Skin epidermis (tissue), 12 donors: ENCODE measurements around the gene TMEM151B.

ENCODE experiments used
- H3K27ac ChIP-seq, 21 experiments: fragments of 200-600 bp; sonication (generic) in 11 of 21; one replicate each; pipeline ENCODE4 v1.5.0; 2020; ENCODE audit warnings: mild to moderate bottlenecking in 3 of 21, inconsistent platforms in 2 of 21, moderate library complexity in 2 of 21
- H3K4me3 ChIP-seq, 7 experiments: fragments of 200-600 bp; sonication (generic) in 2 of 7; one replicate each; pipeline ENCODE4 v1.5.0; 2020; ENCODE audit warnings: inconsistent platforms in 2 of 7, mild to moderate bottlenecking in 2 of 7, moderate library complexity in 1 of 7

The TMEM151B gene

DNA sequence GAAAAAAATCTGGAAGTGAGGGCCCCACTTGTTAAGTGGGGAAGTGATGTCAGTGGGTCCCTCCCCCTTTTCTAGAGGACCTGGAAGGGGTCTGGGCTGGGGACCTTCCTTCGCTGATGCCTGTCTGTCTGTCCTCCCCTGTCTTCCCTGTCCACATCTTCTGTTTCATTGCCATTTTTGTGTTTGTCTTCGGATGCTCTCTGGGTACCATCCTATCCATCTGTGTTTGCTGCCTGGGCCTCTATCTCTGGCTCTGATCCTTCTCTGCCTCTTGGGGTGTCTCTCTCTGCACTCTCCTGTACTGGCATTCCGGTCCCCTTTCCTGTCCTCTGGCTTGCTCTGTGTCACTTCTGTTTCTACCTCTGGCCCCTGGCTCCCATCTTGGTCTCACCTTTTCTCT, 2.3 kb downstream of the TMEM151B start:
- H3K4me3 ChIP-seq = no peak overlapping the region

GRCh38 chr6:44272999-44273566, 2.8 kb downstream of the TMEM151B start:
- no peak overlapping the region for H3K4me3 ChIP-seq
- H3K27ac ChIP-seq = no peak overlapping the region

More for the DNA sequence above, 2.3 kb downstream of the TMEM151B start:
- H3K27ac ChIP-seq = no peak overlapping the region

DNA sequence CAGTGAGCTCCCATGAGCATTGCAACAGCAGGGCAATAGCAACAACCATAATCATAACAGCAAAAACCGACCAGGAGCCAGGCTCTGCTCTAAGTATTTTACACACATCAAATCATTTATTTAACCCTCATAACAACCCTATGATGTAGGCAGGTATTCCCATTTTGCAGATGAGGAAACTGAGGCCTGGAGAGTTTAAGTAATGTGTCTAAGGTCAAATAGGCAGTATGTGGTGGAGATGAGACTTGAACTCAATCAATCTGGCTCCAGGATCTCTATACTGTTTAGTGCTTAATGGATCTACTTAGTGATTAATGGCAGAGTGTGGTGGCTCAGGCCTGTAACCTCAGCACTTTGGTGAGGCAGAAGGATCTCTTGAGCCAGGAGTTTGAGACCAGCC, 3.4 kb downstream of the TMEM151B start:
- no peak overlapping the region for H3K27ac ChIP-seq
- H3K4me3 ChIP-seq = no peak overlapping the region

GRCh38 chr6:44275271-44275748, 5.1 kb downstream of the TMEM151B start:
- Histone ChIP-seq H3K27ac (no peak overlapping the region), H3K4me3 (no peak overlapping the region)

DNA sequence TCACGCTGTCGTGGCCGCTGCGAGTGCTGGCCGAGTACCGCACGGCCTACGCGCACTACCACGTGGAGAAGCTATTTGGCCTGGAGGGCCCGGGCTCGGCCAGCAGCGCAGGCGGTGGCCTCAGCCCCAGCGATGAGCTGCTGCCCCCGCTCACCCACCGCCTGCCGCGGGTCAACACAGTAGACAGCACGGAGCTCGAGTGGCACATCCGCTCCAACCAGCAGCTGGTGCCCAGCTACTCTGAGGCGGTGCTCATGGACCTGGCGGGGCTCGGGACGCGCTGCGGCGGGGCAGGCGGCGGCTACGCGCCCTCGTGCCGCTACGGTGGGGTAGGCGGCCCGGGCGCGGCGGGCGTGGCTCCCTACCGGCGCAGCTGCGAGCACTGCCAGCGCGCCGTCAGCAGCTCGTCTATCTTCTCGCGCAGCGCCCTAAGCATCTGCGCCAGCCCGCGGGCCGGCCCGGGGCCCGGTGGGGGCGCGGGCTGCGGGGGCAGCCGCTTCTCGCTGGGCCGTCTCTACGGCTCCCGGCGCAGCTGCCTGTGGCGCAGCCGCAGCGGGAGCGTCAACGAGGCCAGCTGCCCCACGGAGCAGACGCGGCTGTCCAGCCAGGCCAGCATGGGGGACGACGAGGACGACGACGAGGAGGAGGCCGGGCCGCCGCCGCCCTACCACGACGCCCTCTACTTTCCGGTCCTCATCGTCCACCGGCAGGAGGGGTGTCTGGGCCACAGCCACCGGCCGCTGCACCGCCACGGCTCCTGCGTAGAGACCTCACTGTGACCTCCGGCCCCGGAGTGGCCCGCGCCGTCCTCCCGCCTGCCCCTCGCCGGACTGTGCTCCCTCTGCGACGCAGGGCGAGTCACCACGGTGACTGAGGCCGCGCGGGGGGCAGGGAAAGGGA, 5.7 kb downstream of the TMEM151B start:
- peak overlapping the region in 1 of 21 experiments; percentile 6 for H3K27ac ChIP-seq
- peak overlapping the region in 3 of 7 experiments; percentile 7 to 32 (median 22) for H3K4me3 ChIP-seq

DNA sequence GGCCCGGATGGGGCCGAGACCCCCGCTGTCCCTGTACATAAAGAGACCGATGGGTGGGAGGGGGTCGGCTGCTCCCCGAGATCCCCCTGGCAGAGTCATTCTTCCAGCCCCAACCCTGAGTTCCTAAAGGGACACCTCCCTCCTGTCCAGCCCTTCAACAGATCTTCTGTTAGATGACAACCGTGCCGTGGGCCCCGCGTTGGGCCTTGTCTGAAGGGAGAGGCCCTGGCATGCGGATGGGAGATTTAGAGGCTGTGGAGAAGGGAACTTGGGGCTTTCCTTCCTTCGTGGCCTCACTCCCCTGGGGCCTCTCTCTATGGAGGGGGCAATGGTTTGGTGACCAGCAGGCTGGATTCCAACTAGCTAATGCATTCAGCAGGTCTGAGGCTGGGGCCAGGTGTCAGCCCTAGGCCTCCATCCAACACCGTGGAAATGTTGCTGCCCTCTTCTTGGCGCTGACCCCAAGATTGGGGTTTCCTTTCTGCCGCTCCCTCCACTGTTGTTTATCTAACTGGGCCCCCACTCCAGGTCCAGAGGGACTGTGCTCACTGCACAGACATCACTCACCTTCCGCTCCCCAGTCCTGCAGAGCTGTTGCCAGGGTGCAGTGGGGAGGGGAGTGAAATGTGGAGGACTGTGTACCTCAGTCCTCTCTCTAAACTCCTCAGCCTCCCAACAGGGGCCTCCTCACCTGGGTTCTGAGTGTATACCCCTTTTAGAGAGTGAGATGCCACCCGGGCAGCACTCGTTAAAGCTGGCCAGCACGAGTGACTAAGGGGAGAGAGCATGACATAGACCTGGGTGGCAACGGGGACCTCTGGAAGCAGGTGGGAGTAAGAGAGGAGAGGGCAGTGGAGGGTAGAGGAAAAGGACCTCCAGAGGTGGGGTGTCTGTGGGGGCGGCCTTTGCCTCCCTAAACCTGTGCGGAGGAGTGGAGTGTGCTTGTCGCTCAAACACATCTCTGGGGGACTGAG, 6.7 kb downstream of the TMEM151B start:
- Histone ChIP-seq H3K27ac (no peak overlapping the region), H3K4me3 (peak overlapping the region in 1 of 7 experiments; percentile 7)

- Histone ChIP-seq H3K27ac (no peak overlapping the region), H3K4me3 (no peak overlapping the region)
These were observed 7.5 kb downstream of the TMEM151B start for GRCh38 chr6:44277763-44278162.

GRCh38 chr6:44278315-44278714, 8.1 kb downstream of the TMEM151B start:
- Histone ChIP-seq H3K27ac (no peak overlapping the region), H3K4me3 (no peak overlapping the region)

- Histone ChIP-seq H3K27ac (no peak overlapping the region), H3K4me3 (no peak overlapping the region)
These were observed 8.8 kb downstream of the TMEM151B start for GRCh38 chr6:44278774-44279697.

- no peak overlapping the region for H3K27ac ChIP-seq
- no peak overlapping the region for H3K4me3 ChIP-seq
These were observed 13.9 kb downstream of the TMEM151B start for GRCh38 chr6:44284121-44284520.

DNA sequence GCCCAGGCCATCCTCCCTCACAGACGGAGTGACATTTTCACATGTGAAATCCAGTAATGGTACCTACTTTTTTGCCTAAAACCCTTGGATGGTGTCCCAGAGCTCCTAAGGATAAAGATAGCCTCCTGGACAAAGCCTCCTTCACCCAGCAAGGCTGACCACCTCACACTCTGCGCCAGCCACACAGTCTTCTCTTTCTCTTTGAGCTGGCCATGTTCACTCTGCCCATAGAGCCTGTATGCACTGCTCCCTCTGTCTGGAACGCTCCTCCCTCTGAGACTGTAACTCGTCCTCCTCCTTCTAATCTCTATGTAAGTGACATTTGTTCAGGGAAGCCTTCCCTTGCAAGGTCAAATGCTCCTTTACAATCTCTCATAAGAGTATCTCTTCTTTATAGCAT, 14.6 kb downstream of the TMEM151B start:
- H3K27ac ChIP-seq = no peak overlapping the region
- no peak overlapping the region for H3K4me3 ChIP-seq

GRCh38 chr6:44285552-44286284, 15.5 kb downstream of the TMEM151B start:
- H3K4me3 ChIP-seq = no peak overlapping the region
- H3K27ac ChIP-seq = no peak overlapping the region

- Histone ChIP-seq H3K27ac (no peak overlapping the region), H3K4me3 (no peak overlapping the region)
These were observed 16.0 kb downstream of the TMEM151B start for GRCh38 chr6:44286285-44286565.

- no peak overlapping the region for H3K4me3 ChIP-seq
These were observed 16.5 kb downstream of the TMEM151B start for GRCh38 chr6:44286747-44287146.

DNA sequence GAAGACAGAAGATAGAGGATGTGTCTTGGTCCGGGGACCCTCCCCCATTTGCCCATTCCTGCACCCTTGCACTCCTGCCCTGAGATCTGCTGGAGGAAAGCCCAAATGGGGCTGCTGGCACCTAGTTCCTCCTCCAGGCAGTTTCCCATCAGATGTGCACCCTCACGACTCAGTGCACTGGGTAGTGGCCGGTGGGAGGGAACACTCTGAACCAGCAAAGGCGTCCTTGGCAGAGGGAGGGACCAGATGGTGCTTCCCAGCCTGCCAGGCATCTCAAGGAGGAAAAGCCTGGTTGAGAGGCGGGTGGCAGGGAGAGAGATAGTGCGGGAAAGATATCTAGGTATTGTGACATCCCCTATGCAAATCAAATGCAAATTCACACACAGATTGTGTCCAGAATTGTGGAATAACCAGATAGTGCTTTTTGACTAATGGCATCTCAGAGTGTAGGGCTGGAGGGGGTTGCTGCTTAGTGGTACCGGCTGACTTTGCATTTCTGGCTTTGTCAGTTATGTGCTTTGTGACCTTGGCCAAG, 19.5 kb downstream of the TMEM151B start:
- H3K27ac ChIP-seq = no peak overlapping the region
- no peak overlapping the region for H3K4me3 ChIP-seq

More at GRCh38 chr6:44286747-44287146, 16.5 kb downstream of the TMEM151B start:
- H3K27ac ChIP-seq = no peak overlapping the region

DNA sequence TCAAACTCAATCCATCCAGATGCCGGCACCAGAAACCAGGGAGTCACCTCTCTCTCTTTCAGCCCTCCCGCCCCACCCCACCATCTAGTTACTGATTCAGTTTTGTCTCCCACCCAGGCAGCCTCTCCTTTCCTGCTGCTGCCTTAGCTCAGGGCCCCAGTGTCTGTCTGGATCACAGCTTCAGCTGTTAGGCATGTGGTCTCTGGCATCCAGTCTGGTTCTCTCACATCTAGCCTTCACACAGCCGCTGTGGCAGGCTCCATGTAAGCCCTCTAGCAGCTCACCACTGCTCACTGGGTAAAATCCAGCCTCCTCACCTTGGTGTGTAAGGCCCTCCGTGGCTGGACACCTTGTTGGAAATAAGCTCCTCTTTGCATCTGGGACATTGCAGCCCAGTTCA, 21.6 kb downstream of the TMEM151B start:
- H3K27ac ChIP-seq = no peak overlapping the region
- H3K4me3 ChIP-seq = no peak overlapping the region

GRCh38 chr6:44292661-44293365, 22.6 kb downstream of the TMEM151B start:
- H3K27ac ChIP-seq = no peak overlapping the region
- no peak overlapping the region for H3K4me3 ChIP-seq
